ES-I3 (cell line): Measurements from ENCODE around the gene IRF4.

Experiments used
- H3K36me3 ChIP-seq: 2 replicates; pipeline ENCODE4 v1.6.1; 2013; ENCODE audit warnings: mild to moderate bottlenecking, low read length, control low read depth, moderate library complexity; ENCODE audit not compliant: insufficient read depth
- H3K4me1 ChIP-seq: 2 replicates; pipeline ENCODE4 v1.6.1; 2013; ENCODE audit warnings: mild to moderate bottlenecking, control low read depth, low read length; ENCODE audit not compliant: insufficient read depth
- H3K9ac ChIP-seq: 2 replicates; pipeline ENCODE4 v1.6.1; 2013; ENCODE audit warnings: low read depth, mild to moderate bottlenecking, low read length, moderate library complexity
- H3K9me3 ChIP-seq: 2 replicates; pipeline ENCODE4 v1.6.1; 2013; ENCODE audit warnings: mild to moderate bottlenecking, low read length, moderate library complexity; ENCODE audit not compliant: control insufficient read depth, insufficient read depth

Gene IRF4

DNA sequence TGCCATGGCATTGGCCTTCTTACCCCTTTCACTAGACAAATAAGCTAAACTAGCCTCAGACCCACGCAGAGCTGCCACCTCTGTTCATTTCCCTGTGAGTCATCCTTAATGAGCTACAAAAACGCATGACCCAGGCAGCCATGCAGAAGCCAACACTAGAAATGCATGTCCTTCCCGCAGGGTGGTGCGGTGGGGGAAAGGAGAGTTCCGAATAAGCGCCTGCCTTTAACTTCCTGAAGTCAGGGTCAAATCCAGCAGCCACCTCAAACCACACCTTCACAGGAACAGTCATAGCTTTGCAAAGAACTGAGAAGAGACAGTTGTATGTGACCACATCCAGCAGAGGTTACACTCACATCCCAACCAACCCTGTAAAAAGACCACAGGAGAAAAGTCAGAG is 40.4 kb downstream of the IRF4 start:
- no peak overlapping the region for H3K9ac ChIP-seq
- no peaks in the 10 kb centered on the region for H3K4me1 ChIP-seq
- no peaks in the 10 kb centered on the region for H3K36me3 ChIP-seq

DNA sequence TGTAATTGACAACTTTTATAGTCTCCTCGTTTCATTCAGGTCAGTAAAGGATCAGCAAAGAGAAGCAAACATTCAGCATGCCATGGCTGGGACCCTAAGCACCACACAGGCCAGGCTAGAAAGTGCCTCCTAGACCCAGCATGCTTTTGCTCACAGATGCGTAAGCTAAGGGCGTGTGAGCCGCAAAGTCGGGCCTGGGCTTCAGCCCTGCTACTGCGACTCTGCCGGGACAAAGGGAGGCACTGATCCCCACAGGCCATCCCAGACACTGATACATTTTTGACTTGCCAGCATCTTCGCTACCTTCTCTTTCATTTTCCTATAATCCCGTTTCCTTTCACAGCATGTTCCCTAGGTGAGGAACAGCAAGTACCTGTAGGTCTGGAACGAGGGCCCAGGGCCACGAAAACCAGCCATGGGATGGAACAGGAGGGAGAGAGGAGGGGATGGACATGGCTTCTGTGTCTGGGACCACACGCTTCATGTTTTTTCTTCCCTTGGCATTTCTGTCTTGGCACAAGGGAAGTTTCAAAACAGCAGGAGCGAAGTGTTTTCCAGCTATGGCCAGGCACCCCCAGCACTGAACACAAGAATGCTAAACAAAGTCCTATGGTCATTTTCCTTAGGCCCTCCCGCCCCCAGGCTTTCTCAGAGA is 42.6 kb downstream of the IRF4 start:
- H3K36me3 ChIP-seq: no peaks in the 10 kb centered on the region
- H3K9me3 ChIP-seq: no peaks in the 10 kb centered on the region
- no peak overlapping the region for H3K9ac ChIP-seq
- no peaks in the 10 kb centered on the region for H3K4me1 ChIP-seq

More for the DNA sequence above, 40.4 kb downstream of the IRF4 start:
- no peaks in the 10 kb centered on the region for H3K9me3 ChIP-seq

- Histone ChIP-seq H3K36me3 (no peaks in the 10 kb centered on the region), H3K9ac (no peak overlapping the region), H3K9me3 (no peaks in the 10 kb centered on the region), H3K4me1 (no peaks in the 10 kb centered on the region)
Measured at GRCh38 chr6:435441-436307, 44.1 kb downstream of the IRF4 start.

- H3K9me3 ChIP-seq: no peaks in the 10 kb centered on the region
- H3K36me3 ChIP-seq: no peaks in the 10 kb centered on the region
- H3K9ac ChIP-seq: no peak overlapping the region
- H3K4me1 ChIP-seq: no peaks in the 10 kb centered on the region
Measured at GRCh38 chr6:436308-437036, 44.9 kb downstream of the IRF4 start.

GRCh38 chr6:437037-437392 is 45.5 kb downstream of the IRF4 start:
- Histone ChIP-seq H3K9me3 (no peaks in the 10 kb centered on the region), H3K9ac (no peak overlapping the region), H3K4me1 (no peaks in the 10 kb centered on the region), H3K36me3 (no peaks in the 10 kb centered on the region)

DNA sequence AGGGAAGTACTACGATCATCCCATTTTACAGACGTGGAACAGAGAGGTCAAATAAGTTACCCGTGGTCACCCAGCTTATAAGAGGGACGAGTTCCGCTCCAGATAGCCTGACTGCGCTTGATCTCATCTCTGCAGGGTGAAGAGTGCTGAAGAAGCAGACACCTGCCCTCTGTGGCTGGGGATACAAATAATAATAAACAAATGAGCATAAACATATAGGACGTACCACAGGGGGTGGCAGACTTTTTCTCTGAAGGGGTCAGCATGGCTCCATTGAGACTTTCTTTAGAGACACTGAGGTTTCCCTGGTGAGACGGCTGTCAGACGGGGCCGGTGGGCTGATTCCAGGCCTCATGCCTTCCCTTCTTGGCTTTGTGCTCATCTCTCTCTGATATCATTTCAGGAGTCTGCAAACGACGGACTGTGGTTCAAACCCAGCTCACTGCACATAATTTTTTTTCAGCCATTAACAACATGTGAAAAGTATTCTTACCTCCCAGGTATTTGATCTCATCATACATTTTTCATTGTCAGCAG is 47.1 kb downstream of the IRF4 start:
- Histone ChIP-seq H3K36me3 (no peaks in the 10 kb centered on the region), H3K9ac (no peak overlapping the region), H3K9me3 (no peaks in the 10 kb centered on the region)

DNA sequence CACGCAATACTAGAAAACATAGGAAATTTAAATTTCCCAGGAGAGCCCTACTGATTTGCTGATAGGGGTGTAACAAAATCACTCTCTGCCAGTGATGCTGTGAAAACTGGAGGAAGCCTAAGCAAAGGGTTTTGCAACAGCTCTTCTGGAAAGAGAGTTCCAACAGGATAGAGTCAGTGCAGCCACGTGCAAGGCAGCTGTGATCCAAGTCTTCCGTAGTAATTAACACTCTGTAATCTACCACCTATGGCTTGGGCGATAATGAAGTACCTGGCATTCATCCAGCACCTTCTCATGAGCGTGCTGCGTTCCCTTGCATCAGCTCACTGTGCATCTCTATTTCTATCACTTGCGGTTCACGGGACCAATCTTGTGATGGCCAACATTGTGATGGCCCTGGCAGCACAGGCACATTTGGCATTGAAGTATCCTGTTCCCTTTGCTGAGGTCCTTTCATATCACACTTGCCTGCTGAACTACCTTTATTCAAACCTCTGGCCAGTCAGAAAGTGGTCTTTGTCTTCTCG is 48.2 kb downstream of the IRF4 start:
- no peak overlapping the region for H3K9ac ChIP-seq
- no peaks in the 10 kb centered on the region for H3K36me3 ChIP-seq
- no peaks in the 10 kb centered on the region for H3K4me1 ChIP-seq
- H3K9me3 ChIP-seq: no peaks in the 10 kb centered on the region

More for the DNA sequence above, 47.1 kb downstream of the IRF4 start:
- H3K4me1 ChIP-seq: no peaks in the 10 kb centered on the region

- H3K36me3 ChIP-seq: no peaks in the 10 kb centered on the region
- H3K9me3 ChIP-seq: no peaks in the 10 kb centered on the region
- no peak overlapping the region for H3K9ac ChIP-seq
- no peaks in the 10 kb centered on the region for H3K4me1 ChIP-seq
Measured at GRCh38 chr6:441126-441920, 49.8 kb downstream of the IRF4 start.

- Histone ChIP-seq H3K9ac (no peak overlapping the region), H3K4me1 (no peaks in the 10 kb centered on the region), H3K9me3 (peaks cover under 1% of the 10 kb centered on the region; the same call in 1 of the 2 replicates), H3K36me3 (no peaks in the 10 kb centered on the region)
Measured at GRCh38 chr6:443621-444159, 52.1 kb downstream of the IRF4 start.

- Histone ChIP-seq H3K9ac (no peak overlapping the region), H3K9me3 (peaks cover 3% of the 10 kb centered on the region; the same call in 1 of the 2 replicates), H3K36me3 (no peaks in the 10 kb centered on the region), H3K4me1 (no peaks in the 10 kb centered on the region)
Measured at GRCh38 chr6:444653-445275, 53.2 kb downstream of the IRF4 start.

- peaks cover 3% of the 10 kb centered on the region; the same call in 1 of the 2 replicates for H3K9me3 ChIP-seq
- H3K4me1 ChIP-seq: no peaks in the 10 kb centered on the region
- no peaks in the 10 kb centered on the region for H3K36me3 ChIP-seq
- no peak overlapping the region for H3K9ac ChIP-seq
Measured at GRCh38 chr6:445571-446417, 54.2 kb downstream of the IRF4 start.
